ENCODE results near the gene VPS54.

DNA sequence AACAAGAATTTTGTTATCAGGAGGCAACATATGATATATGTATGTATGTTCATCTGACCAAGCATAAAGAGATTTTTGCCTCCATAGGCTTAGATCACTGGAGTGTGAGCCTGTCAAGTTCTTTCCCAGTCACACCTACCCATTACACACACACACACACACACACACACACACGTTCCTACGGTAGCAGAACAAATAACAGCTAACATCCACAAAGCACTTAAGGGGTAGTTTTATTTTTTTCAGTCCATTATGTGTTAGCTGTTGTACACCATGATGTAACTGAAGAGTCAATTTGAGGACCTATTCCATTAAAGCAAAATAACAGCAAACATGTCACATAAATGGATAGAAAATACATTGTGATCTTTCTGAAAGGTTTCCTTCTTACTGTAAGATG, 138.0 kb downstream of the VPS54 start:
- TF ChIP-seq, protein P1, sequence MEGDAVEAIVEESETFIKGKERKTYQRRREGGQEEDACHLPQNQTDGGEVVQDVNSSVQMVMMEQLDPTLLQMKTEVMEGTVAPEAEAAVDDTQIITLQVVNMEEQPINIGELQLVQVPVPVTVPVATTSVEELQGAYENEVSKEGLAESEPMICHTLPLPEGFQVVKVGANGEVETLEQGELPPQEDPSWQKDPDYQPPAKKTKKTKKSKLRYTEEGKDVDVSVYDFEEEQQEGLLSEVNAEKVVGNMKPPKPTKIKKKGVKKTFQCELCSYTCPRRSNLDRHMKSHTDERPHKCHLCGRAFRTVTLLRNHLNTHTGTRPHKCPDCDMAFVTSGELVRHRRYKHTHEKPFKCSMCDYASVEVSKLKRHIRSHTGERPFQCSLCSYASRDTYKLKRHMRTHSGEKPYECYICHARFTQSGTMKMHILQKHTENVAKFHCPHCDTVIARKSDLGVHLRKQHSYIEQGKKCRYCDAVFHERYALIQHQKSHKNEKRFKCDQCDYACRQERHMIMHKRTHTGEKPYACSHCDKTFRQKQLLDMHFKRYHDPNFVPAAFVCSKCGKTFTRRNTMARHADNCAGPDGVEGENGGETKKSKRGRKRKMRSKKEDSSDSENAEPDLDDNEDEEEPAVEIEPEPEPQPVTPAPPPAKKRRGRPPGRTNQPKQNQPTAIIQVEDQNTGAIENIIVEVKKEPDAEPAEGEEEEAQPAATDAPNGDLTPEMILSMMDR (IDR thresholded peaks at IDR 0.05) = no peak
- no peak for TF ChIP-seq POLR2A (IDR thresholded peaks at IDR 0.05)
